Central memory CD8-positive, alpha-beta T cell (primary cell): ENCODE measurements around the gene VIPAS39.
A peak's percentile ranks its signal among the peaks of the same experiment; 100 is the strongest.

Experiments used
- ATAC-seq: fragments of 150-1000 bp; cut with Tn5 transposase; replicated peaks from 2 replicates; pipeline ENCODE4 v1.10.0; 2022; ENCODE audit warnings: mild to moderate bottlenecking, moderate FRiP score, moderate number of reproducible peaks; ENCODE audit not compliant: poor library complexity, severe bottlenecking; ENCODE audit errors: extremely low read depth
- DNase-seq, 2 donors: peaks; one replicate each; pipeline ENCODE4 v3.0.0; 2021; ENCODE audit warnings: low spot score in 2 of 2
- H3K27ac Mint-ChIP-seq: one replicate; pipeline ENCODE4 v1.8.0; 2022; ENCODE audit warnings: low read depth, mild to moderate bottlenecking, moderate library complexity, mixed read lengths
- H3K27me3 Mint-ChIP-seq: one replicate; pipeline ENCODE4 v1.8.0; 2022; ENCODE audit warnings: mixed read lengths
- H3K36me3 Mint-ChIP-seq: one replicate; pipeline ENCODE4 v1.8.0; 2022; ENCODE audit warnings: mild to moderate bottlenecking, moderate library complexity, mixed read lengths; ENCODE audit not compliant: insufficient read depth
- H3K4me1 Mint-ChIP-seq: one replicate; pipeline ENCODE4 v1.8.0; 2022; ENCODE audit warnings: mixed read lengths
- H3K4me3 Mint-ChIP-seq: one replicate; pipeline ENCODE4 v1.8.0; 2022; ENCODE audit warnings: mild to moderate bottlenecking, moderate library complexity, mixed read lengths
- H3K9me3 Mint-ChIP-seq: one replicate; pipeline ENCODE4 v1.8.0; 2022; ENCODE audit warnings: mixed read lengths

The VIPAS39 gene

DNA sequence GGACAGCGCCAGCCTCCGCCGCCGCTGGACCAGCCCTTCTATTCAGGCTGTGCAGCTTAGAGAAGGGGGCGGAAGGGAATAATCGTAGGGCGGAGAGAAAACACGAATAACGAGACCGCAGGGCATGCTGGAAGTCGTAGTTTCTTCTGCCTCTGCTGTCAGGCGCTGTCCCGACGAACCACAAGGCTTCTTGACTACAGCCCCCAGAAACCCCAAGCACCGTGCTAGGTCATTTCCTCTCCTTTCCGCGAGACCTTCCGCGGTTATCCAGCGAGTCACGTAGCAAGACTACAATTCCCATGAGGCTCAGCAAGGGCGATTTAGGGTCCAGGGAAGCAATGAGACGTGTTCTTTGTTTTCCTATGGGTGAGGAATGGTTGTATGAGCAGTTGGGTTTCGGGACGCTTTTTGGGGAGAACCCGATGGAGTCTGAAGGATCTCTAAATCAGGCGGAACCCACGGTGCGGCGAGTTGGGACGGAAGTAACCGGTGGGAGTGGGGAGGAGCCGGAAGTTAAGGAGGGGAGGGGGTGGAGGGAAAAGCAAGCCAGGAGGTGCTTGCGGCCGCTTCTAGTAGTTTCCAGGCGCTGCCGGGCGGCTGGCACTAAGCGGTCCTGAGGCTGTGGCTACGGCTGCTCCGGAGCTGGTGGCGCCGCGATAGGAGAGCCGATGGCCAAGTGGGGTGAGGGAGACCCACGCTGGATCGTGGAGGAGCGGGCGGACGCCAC is at the start of gene VIPAS39, which contains the start of gene AHSA1:
VIPAS39 (minus strand) TSS at position 80 of the 727 bp plus-strand sequence. CDS start 3,499 bp downstream, outside the sequence.
AHSA1 (plus strand) TSS at position 572 of the 727 bp plus-strand sequence; CDS start at position 669, 97 bp downstream.
- peak; percentile 96 for ATAC-seq
- H3K27me3 Mint-ChIP-seq, result no peaks in the 10 kb centered on the region
- H3K27ac Mint-ChIP-seq, result peak within 1 kb of the TSS; percentile 94
- no peaks in the 10 kb centered on the region for H3K9me3 Mint-ChIP-seq
- peak within 1 kb of the TSS; percentile 98 for H3K4me3 Mint-ChIP-seq
- DNase-seq, result peak; percentile 81 to 93
- peaks cover 44% of the 10 kb centered on the region for H3K4me1 Mint-ChIP-seq
- H3K36me3 Mint-ChIP-seq, result peaks cover 54% of the 10 kb centered on the region

DNA sequence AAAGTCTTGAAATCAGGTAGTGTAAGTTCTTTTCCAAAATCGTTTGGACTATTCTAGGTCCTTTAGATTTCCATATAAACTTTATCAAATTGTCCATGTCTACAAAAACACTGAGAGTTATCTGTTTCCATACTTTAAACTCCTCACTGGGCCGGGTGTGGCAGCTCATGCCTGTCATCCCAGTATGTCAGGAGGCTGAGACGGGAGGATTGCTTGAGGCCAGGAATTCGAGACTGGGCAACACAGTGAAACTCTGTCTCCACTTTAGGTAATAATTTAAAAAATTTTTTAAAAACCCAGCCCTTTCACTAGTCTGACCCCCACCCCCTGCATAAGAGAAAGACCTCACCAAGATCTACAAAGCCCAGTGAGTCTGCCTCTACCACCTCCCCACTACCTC is 47.6 kb upstream of the VIPAS39 start:
- no peak for DNase-seq
- H3K9me3 Mint-ChIP-seq, result peaks cover 5% of the 10 kb centered on the region
- ATAC-seq, result no peak
- H3K36me3 Mint-ChIP-seq, result peaks cover 12% of the 10 kb centered on the region
- H3K4me1 Mint-ChIP-seq, result no peaks in the 10 kb centered on the region
- no peak overlapping the region for H3K27ac Mint-ChIP-seq
- H3K4me3 Mint-ChIP-seq, result no peak overlapping the region
- peaks cover 8% of the 10 kb centered on the region for H3K27me3 Mint-ChIP-seq

DNA sequence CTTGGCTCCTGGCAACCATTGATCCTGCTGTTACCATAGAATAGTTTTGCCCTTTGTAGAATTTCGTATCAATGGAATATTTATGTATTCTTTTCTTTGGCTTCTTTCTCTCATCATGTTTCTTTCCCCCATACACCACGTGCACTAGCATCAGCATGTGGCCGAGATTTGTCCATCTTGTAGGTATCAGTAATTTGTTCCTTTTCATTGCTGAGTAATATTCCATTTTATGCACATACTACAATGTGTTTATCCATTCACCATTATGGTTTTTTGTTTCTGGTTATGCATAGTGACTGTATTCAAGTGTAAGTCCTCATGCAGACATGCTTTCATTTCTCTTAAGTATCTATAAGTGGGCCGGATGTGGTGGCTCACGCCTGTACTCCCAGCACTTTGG is 45.7 kb upstream of the VIPAS39 start:
- peaks cover 5% of the 10 kb centered on the region for H3K9me3 Mint-ChIP-seq
- H3K36me3 Mint-ChIP-seq, result peaks cover 9% of the 10 kb centered on the region
- no peaks in the 10 kb centered on the region for H3K4me1 Mint-ChIP-seq
- H3K27ac Mint-ChIP-seq, result no peak overlapping the region
- no peak overlapping the region for H3K4me3 Mint-ChIP-seq
- DNase-seq, result no peak
- no peak for ATAC-seq
- H3K27me3 Mint-ChIP-seq, result peaks cover 18% of the 10 kb centered on the region

DNA sequence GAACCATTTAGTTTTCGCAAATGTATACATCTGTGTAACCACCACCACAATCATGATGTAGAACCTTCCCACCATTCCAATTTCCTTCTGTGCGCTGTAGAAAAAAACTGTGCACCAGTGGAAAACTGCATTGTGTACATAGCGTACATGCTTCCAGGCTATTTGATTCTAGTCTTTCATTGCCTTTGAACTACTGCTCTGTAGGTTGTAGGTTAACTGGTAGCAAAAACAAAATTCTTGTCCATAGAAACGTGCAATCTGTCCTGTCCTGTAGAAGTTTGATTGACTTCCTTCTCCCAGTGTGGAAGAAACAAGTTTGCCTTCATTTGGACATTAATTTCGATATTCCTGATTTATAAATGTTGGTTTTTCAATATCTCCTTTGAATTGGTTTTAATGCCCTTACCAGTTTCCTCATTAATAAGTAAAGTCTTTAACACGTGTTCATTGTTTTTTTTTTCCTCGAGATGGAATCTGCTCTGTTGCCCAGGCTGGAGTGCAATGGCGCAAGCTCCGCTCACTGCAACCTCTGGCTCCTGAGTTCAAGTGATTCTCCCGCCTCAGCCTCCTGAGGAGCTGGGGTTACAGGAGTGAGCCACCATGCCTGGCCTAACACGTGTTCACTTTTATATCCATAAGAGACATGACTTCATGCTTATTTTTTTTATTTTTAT is 44.8 kb upstream of the VIPAS39 start:
- ATAC-seq (no peak), DNase-seq (no peak)
- Mint-ChIP-seq H3K4me3 (no peak overlapping the region), H3K27ac (no peak overlapping the region), H3K4me1 (no peaks in the 10 kb centered on the region), H3K27me3 (peaks cover 27% of the 10 kb centered on the region), H3K9me3 (peaks cover 5% of the 10 kb centered on the region), H3K36me3 (peaks cover 4% of the 10 kb centered on the region)

DNA sequence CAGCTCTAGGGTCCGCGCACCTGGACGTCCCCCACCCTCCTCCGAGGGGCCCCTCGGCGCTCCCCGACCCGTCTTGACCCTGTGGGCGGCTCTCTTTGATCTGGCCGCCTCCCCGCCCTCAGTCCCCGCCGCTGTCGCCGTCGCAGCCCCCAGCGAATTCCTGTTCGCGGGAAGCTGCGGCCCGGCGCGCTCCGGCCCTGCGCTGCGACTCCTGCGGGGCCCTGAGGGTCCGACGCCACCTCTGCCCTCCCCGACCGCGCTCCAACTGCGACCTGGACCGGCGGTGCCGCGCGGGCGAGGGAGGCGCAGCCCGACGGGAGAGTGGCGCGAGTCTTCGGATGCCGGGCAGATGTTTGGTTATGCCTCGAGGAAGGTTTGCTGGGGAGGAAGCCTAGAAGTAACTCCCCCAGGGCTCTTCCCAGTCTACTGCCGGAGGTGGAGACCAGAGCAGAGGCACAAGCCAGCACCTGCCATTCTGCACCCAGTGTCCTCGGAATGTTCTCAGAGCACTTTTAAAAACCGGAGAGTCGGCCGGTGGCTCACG is 41.7 kb upstream of the VIPAS39 start:
- Mint-ChIP-seq H3K4me1 (no peaks in the 10 kb centered on the region), H3K27ac (no peak overlapping the region), H3K27me3 (peaks cover 42% of the 10 kb centered on the region), H3K9me3 (peaks cover 5% of the 10 kb centered on the region), H3K36me3 (no peaks in the 10 kb centered on the region), H3K4me3 (peak overlapping the region; percentile 56)
- DNase-seq, result no peak
- ATAC-seq, result no peak

DNA sequence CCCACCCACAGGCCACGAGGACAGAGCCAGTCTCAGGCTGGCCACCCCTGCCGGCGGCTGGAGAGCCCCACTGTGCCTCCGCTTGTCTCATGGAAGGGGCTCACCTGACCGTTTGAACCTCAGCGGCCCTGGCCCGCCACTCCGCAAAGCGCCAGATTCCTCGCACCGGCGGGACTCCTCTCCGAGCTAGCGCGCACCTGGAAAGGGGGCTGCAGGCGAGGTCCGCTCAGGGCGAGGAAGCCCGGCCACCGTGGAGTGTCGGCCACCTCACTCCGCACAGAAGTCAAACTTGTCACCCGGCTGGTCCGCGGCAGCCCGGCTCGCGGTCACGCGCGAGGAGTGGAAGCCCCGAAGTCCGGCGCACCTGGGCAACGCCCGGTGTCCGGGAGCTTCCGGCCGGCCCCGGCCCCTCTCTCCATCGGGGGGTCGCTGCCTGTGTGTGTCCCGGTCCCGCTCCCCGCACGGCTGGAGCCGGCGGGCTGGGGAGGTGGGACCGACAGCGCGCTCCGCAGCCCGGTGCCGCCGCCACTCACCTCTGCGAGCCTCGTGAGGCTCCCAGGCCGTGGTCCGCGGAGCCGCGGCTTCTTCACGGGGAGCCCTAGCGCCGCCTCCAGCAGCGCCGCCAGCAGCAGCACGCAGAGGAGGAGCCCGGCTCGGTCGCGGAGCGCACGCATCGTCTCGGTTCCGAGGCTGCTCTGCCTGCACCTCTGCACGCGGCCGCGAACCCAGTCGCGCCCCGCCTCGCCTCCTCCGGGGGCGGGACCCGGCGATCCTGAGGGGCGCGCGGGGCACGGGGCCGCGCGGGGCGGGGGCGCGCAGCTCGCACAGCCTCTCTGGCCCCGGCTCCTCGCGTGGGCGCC is 40.9 kb upstream of the VIPAS39 start, which contains the start of gene ISM2:
ISM2 (minus strand) TSS at position 697 of the 860 bp plus-strand sequence; CDS start at position 674, 23 bp downstream.
- Mint-ChIP-seq H3K4me3 (peak within 1 kb of the TSS; percentile 64), H3K9me3 (peaks cover 5% of the 10 kb centered on the region), H3K4me1 (no peaks in the 10 kb centered on the region), H3K27me3 (peaks cover 42% of the 10 kb centered on the region), H3K36me3 (no peaks in the 10 kb centered on the region), H3K27ac (no peak within 1 kb of the TSS)
- DNase-seq, result no peak
- peak; percentile 75 for ATAC-seq

DNA sequence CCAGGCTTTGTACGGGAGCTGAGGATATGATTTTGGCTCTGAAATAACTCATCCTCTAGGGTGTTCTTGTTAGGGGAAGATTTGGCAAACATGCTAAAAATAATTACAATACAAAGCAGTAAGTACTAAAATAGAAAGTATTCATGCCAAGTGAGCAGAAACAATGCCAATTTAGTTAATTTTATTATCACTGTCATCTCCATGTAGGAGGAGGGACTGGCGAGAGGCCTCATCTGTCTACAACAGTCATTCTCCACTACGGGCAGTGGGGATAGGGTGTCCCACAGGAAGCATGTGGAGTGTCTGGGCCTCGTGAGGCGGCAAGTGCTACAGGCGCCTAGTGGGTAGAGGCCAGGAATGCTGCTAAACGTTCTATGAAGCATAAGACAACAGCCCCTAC is 37.9 kb upstream of the VIPAS39 start:
- Mint-ChIP-seq H3K27me3 (peaks cover 37% of the 10 kb centered on the region), H3K4me3 (no peak overlapping the region), H3K27ac (no peak overlapping the region), H3K9me3 (no peaks in the 10 kb centered on the region), H3K36me3 (no peaks in the 10 kb centered on the region), H3K4me1 (no peaks in the 10 kb centered on the region)
- DNase-seq (no peak), ATAC-seq (no peak)

DNA sequence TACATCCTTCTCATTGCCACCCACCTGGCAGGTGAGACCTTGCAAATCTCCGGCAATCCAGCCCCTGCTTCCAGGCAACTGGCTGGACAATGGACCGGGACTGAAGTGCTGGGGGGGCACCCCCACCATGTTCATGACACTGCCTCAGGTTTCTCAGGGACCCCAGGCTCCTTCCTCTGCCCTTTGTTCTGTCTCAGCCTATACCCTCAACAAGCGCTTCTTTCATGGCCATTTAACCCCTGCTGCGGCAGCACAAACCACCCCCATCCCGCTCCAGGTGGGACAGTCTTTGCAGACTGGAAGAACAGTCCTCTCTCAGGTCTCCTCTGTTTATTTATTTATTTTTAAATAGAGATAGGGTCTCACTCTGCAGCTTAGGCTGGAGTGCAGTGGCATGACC is 33.7 kb upstream of the VIPAS39 start:
- ATAC-seq (no peak), DNase-seq (no peak)
- Mint-ChIP-seq H3K4me3 (no peak overlapping the region), H3K27me3 (peaks cover 9% of the 10 kb centered on the region), H3K4me1 (no peaks in the 10 kb centered on the region), H3K36me3 (no peaks in the 10 kb centered on the region), H3K9me3 (no peaks in the 10 kb centered on the region), H3K27ac (no peak overlapping the region)

DNA sequence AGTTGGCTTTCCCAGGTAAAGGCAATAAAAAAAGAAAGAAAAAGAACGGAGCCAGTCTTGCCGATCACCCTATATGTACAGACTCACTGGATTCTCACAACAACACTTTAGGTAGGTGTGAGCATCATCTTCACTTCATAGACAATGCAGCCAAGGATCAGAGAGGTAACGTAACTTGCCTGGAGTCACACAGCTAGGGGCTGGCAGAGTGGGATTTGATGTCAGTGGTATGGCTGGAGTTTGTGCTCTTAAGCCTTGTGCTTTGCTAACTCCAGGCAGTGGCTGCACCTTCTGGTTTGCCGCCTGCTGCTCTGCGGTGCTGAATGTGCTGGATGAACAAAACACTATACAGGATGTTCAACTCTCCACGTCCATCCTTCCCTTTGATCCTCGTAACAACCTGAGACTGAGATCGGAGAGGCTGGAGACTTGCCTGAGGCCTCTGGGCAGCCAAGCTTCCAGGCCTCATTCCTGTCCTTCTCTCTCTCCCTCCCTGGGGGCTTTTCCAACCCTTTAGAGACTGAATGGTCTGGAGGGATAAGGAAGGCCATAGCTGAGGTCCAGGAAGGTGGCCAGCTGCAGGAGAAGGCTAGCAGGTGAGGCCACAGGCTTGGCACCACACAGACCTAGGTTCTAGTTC is 33.1 kb upstream of the VIPAS39 start:
- Mint-ChIP-seq H3K4me3 (no peak overlapping the region), H3K4me1 (no peaks in the 10 kb centered on the region), H3K27me3 (peaks cover 3% of the 10 kb centered on the region), H3K27ac (no peak overlapping the region), H3K9me3 (no peaks in the 10 kb centered on the region), H3K36me3 (no peaks in the 10 kb centered on the region)
- no peak for ATAC-seq
- no peak for DNase-seq

DNA sequence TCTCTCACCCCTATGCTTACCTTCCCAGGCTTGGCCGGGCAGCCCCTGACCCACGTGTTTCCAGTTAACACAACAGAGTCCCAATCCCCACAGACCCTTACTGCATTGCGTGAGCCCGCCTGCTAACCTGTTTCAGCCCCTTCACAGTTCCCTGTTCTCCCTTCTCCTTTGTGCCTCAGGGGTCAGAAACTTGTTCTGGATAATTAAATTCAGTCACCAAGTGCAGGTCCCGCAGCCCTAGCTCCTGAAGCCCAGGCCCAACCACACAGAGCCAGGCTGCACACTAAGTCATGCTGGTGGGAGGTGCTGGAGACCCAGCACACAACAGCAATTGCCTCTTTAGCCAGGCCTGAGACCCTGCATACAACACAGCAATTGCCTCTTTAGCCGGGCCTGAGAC is 31.6 kb upstream of the VIPAS39 start:
- DNase-seq (no peak), ATAC-seq (no peak)
- Mint-ChIP-seq H3K9me3 (no peaks in the 10 kb centered on the region), H3K4me3 (no peak overlapping the region), H3K27me3 (no peaks in the 10 kb centered on the region), H3K4me1 (no peaks in the 10 kb centered on the region), H3K27ac (no peak overlapping the region), H3K36me3 (peaks cover 1% of the 10 kb centered on the region)

DNA sequence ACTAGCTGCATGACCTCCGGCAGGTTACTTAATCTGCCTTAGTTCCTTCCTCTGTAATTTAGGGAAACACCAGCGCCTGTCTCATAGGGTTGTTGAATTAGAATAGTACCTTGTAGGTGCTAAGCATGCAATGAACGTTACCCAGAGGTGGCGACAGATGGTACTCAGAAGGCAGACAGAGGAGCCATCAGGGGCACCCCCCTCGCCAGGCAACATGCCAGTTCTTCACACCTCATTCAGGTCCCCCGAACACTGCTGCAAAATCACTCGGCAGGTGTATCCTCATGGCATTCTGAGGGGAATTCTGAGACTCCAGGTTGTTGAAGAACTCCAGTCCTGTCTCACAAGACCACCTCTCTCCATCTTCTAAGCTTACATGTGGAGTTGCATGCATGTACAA is 31.2 kb upstream of the VIPAS39 start:
- no peak for ATAC-seq
- H3K4me3 Mint-ChIP-seq, result no peak overlapping the region
- no peaks in the 10 kb centered on the region for H3K9me3 Mint-ChIP-seq
- no peak overlapping the region for H3K27ac Mint-ChIP-seq
- H3K36me3 Mint-ChIP-seq, result peaks cover 1% of the 10 kb centered on the region
- no peaks in the 10 kb centered on the region for H3K4me1 Mint-ChIP-seq
- no peak for DNase-seq
- H3K27me3 Mint-ChIP-seq, result no peaks in the 10 kb centered on the region
